Measurements from ENCODE around the gene BCL2L12.
"Not testable (repeated sequence)": the region's sequence is repeated elsewhere in the genome, so short reads cannot be mapped to it uniquely, and the experiment has no call there.

Gene BCL2L12

GRCh38 chr19:49665351-49666119 lies at the start of gene BCL2L12, which contains the start of gene IRF3:
BCL2L12 (plus strand) TSS chr19:49665933; CDS start chr19:49666693, 760 bp downstream.
IRF3 (minus strand) TSS chr19:49665857; CDS start chr19:49664838, 1,019 bp downstream.
- Histone ChIP-seq H3K36me3 (ENCODE audit: control insufficient read depth, insufficient read depth, low read length) (peaks cover 55% of the 10 kb centered on the region), H3K4me3 (ENCODE audit: low read depth, low read length) (peak within 1 kb of the TSS; percentile 86), H3K9me3 (ENCODE audit: control insufficient read depth, insufficient read depth, low read length) (no peaks in the 10 kb centered on the region), H3K4me1 (ENCODE audit: control insufficient read depth, insufficient read depth, low read length) (no peaks in the 10 kb centered on the region), H3K27me3 (ENCODE audit: control insufficient read depth, insufficient read depth, low read length) (no peaks in the 10 kb centered on the region), H3K27ac (ENCODE audit: low read depth, low read length) (peak within 1 kb of the TSS; percentile 88), H3K9ac (ENCODE audit: low read depth, low read length) (peak within 1 kb of the TSS; percentile 81)

- Histone ChIP-seq H3K9me3 (ENCODE audit: control insufficient read depth, insufficient read depth, low read length) (no peaks in the 10 kb centered on the region), H3K27me3 (ENCODE audit: control insufficient read depth, insufficient read depth, low read length) (no peaks in the 10 kb centered on the region), H3K36me3 (ENCODE audit: control insufficient read depth, insufficient read depth, low read length) (peaks cover 73% of the 10 kb centered on the region), H3K4me1 (ENCODE audit: control insufficient read depth, insufficient read depth, low read length) (no peaks in the 10 kb centered on the region), H3K27ac (ENCODE audit: low read depth, low read length) (no peak overlapping the region), H3K9ac (ENCODE audit: low read depth, low read length) (no peak overlapping the region), H3K4me3 (ENCODE audit: low read depth, low read length) (no peak overlapping the region)
Measured at GRCh38 chr19:49616532-49616931, 49.2 kb upstream of the BCL2L12 start.

- H3K9ac ChIP-seq (ENCODE audit: low read depth, low read length), result no peak overlapping the region
- no peak overlapping the region for H3K27ac ChIP-seq (ENCODE audit: low read depth, low read length)
- no peak overlapping the region for H3K4me3 ChIP-seq (ENCODE audit: low read depth, low read length)
- no peaks in the 10 kb centered on the region for H3K9me3 ChIP-seq (ENCODE audit: control insufficient read depth, insufficient read depth, low read length)
- peaks cover 77% of the 10 kb centered on the region for H3K36me3 ChIP-seq (ENCODE audit: control insufficient read depth, insufficient read depth, low read length)
- no peaks in the 10 kb centered on the region for H3K27me3 ChIP-seq (ENCODE audit: control insufficient read depth, insufficient read depth, low read length)
- no peaks in the 10 kb centered on the region for H3K4me1 ChIP-seq (ENCODE audit: control insufficient read depth, insufficient read depth, low read length)
Measured at GRCh38 chr19:49616945-49617344, 48.8 kb upstream of the BCL2L12 start.

- not testable (repeated sequence) for H3K27me3 ChIP-seq (ENCODE audit: control insufficient read depth, insufficient read depth, low read length); H3K4me3 ChIP-seq (ENCODE audit: low read depth, low read length); H3K27ac ChIP-seq (ENCODE audit: low read depth, low read length); H3K4me1 ChIP-seq (ENCODE audit: control insufficient read depth, insufficient read depth, low read length); H3K9me3 ChIP-seq (ENCODE audit: control insufficient read depth, insufficient read depth, low read length); H3K9ac ChIP-seq (ENCODE audit: low read depth, low read length)
- peaks cover 75% of the 10 kb centered on the region for H3K36me3 ChIP-seq (ENCODE audit: control insufficient read depth, insufficient read depth, low read length)
Measured at GRCh38 chr19:49617860-49618259, 47.9 kb upstream of the BCL2L12 start.

- Histone ChIP-seq H3K4me1 (ENCODE audit: control insufficient read depth, insufficient read depth, low read length) (no peaks in the 10 kb centered on the region), H3K4me3 (ENCODE audit: low read depth, low read length) (no peak overlapping the region), H3K27ac (ENCODE audit: low read depth, low read length) (no peak overlapping the region), H3K27me3 (ENCODE audit: control insufficient read depth, insufficient read depth, low read length) (no peaks in the 10 kb centered on the region), H3K36me3 (ENCODE audit: control insufficient read depth, insufficient read depth, low read length) (peaks cover 45% of the 10 kb centered on the region), H3K9me3 (ENCODE audit: control insufficient read depth, insufficient read depth, low read length) (no peaks in the 10 kb centered on the region), H3K9ac (ENCODE audit: low read depth, low read length) (no peak overlapping the region)
Measured at GRCh38 chr19:49624967-49625910, 40.5 kb upstream of the BCL2L12 start.

DNA sequence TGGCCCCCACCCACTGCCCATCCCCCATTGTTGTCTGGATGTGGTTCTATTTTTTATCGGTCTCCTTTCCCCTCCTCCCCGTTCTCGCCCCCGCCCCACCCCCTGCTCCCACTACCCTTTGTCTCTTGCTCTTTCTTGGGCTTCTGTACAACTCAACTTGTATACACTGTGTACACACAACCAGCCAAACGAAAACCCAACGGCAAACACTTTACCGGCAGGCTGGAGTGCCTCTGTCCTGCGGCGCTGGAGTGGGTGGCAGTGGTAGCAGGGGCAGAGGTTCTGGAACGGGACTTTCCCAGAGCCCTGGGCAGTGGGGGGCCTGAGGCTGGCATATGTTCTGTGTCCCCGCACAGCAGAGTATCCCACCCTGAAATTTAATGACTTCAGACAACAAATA lies 39.5 kb upstream of the BCL2L12 start:
- H3K4me3 ChIP-seq (ENCODE audit: low read depth, low read length), result no peak overlapping the region
- H3K27me3 ChIP-seq (ENCODE audit: control insufficient read depth, insufficient read depth, low read length), result no peaks in the 10 kb centered on the region
- no peak overlapping the region for H3K27ac ChIP-seq (ENCODE audit: low read depth, low read length)
- no peak overlapping the region for H3K9ac ChIP-seq (ENCODE audit: low read depth, low read length)
- H3K9me3 ChIP-seq (ENCODE audit: control insufficient read depth, insufficient read depth, low read length), result no peaks in the 10 kb centered on the region
- peaks cover 5% of the 10 kb centered on the region; the same call in 1 of the 2 replicates for H3K4me1 ChIP-seq (ENCODE audit: control insufficient read depth, insufficient read depth, low read length)
- H3K36me3 ChIP-seq (ENCODE audit: control insufficient read depth, insufficient read depth, low read length), result peaks cover 41% of the 10 kb centered on the region

DNA sequence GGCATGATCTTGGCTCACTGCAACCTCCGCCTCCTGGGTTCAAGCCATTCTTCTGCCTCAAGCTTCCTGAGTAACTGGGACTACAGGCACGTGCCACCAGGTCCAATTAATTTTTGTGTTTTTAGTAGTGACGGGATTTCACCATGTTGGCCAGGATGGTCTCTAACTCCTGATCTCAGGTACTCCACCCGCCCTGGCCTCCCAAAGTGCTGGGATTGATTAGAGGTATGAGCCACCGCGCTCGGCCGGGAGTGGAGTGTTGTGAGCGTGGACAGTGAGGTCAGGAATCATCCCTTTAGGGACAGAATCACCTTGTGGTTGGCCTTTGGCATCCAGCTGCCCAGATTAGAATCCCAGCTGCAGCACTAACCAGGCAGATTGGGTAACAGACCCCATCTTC lies 36.1 kb upstream of the BCL2L12 start:
- H3K36me3 ChIP-seq (ENCODE audit: control insufficient read depth, insufficient read depth, low read length), result peaks cover 24% of the 10 kb centered on the region
- H3K9me3 ChIP-seq (ENCODE audit: control insufficient read depth, insufficient read depth, low read length), result no peaks in the 10 kb centered on the region
- H3K4me1 ChIP-seq (ENCODE audit: control insufficient read depth, insufficient read depth, low read length), result peaks cover 5% of the 10 kb centered on the region; the same call in 1 of the 2 replicates
- no peak overlapping the region for H3K27ac ChIP-seq (ENCODE audit: low read depth, low read length)
- H3K4me3 ChIP-seq (ENCODE audit: low read depth, low read length), result no peak overlapping the region
- no peaks in the 10 kb centered on the region for H3K27me3 ChIP-seq (ENCODE audit: control insufficient read depth, insufficient read depth, low read length)
- no peak overlapping the region for H3K9ac ChIP-seq (ENCODE audit: low read depth, low read length)

DNA sequence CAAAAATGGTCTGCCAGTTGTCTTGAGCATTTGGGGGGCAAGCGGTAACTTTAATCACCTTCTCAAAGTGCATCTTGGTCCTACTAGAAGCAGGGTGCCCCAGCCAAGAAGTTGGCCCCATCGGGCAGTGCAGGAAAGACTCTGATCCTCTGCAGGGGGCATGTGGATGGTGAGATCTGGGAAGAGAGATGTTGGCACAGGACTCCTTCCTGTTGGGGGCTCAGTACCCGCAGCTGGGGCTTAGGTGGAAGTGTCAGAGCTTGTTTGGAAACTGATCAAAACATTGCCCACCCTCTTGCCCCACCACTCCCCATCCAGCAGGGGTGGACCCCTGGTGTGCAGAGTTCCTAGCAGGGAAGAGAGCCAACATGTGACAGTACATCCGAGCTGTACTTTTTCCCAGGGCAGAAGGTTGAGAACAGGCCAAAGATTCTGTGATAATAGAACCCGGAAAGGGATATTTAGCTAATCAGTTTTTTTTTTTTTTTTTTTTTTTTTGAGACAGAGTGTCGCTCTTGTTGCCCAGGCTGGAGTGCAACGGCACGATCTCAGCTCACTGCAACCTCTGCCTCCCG lies 34.6 kb upstream of the BCL2L12 start:
- Histone ChIP-seq H3K4me1 (ENCODE audit: control insufficient read depth, insufficient read depth, low read length) (peaks cover 5% of the 10 kb centered on the region; the same call in 1 of the 2 replicates), H3K27ac (ENCODE audit: low read depth, low read length) (no peak overlapping the region), H3K36me3 (ENCODE audit: control insufficient read depth, insufficient read depth, low read length) (peaks cover 16% of the 10 kb centered on the region)

DNA sequence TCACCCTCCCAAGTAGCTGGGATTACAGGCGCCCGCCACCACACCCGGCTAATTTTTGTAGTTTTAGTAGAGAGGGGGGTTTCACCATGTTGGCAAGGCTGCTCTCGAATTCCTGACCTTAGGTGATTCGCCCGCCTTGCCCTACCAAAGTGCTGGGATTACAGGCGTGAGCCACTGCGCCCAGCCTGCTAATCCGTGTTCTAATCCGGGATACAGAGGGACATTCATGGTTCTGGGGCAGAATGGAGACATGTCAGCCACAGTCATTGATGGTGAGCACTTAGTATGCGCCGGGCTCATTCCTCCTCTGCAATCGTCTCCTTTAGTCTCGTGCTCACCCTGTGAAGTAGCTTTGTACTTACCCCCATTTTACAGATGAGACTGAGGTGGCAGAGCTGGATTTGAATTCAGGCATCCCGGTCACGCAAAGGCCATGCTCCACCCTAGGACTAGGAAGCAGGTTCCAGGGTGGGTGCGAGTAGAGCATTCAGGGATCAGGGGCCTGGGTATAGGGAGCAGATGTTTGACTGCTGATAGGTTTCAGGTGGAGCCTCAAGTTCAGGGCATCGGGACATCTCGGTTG lies 34.0 kb upstream of the BCL2L12 start:
- Histone ChIP-seq H3K9ac (ENCODE audit: low read depth, low read length) (no peak overlapping the region), H3K27ac (ENCODE audit: low read depth, low read length) (no peak overlapping the region), H3K27me3 (ENCODE audit: control insufficient read depth, insufficient read depth, low read length) (no peaks in the 10 kb centered on the region), H3K9me3 (ENCODE audit: control insufficient read depth, insufficient read depth, low read length) (no peaks in the 10 kb centered on the region), H3K4me3 (ENCODE audit: low read depth, low read length) (no peak overlapping the region), H3K36me3 (ENCODE audit: control insufficient read depth, insufficient read depth, low read length) (peaks cover 11% of the 10 kb centered on the region), H3K4me1 (ENCODE audit: control insufficient read depth, insufficient read depth, low read length) (peaks cover 5% of the 10 kb centered on the region; the same call in 1 of the 2 replicates)

More for the DNA sequence above, 34.6 kb upstream of the BCL2L12 start:
- H3K4me3 ChIP-seq (ENCODE audit: low read depth, low read length), result no peak overlapping the region
- H3K27me3 ChIP-seq (ENCODE audit: control insufficient read depth, insufficient read depth, low read length), result no peaks in the 10 kb centered on the region
- H3K9me3 ChIP-seq (ENCODE audit: control insufficient read depth, insufficient read depth, low read length), result no peaks in the 10 kb centered on the region
- no peak overlapping the region for H3K9ac ChIP-seq (ENCODE audit: low read depth, low read length)

DNA sequence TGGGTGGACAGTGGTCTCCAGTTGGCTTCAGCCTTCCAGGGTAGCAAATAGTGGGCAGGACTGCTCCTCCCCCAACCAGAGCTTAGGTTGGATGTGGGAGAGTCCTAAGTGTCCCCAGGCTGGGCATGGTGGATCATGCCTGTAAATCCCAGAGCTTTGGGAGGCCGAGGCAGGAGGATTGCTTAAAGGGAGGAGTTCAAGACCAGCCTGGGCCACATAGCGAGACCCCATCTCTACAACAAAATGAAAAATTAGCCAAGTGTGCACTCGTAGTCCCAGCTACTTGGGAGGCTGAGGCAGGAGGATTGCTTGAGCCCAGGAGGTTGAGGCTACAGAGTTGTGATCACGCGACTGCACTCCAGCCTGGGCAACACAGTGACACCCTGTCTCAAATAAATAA lies 33.2 kb upstream of the BCL2L12 start:
- Histone ChIP-seq H3K4me3 (ENCODE audit: low read depth, low read length) (no peak overlapping the region), H3K27me3 (ENCODE audit: control insufficient read depth, insufficient read depth, low read length) (no peaks in the 10 kb centered on the region), H3K4me1 (ENCODE audit: control insufficient read depth, insufficient read depth, low read length) (peaks cover 5% of the 10 kb centered on the region; the same call in 1 of the 2 replicates), H3K9ac (ENCODE audit: low read depth, low read length) (no peak overlapping the region), H3K9me3 (ENCODE audit: control insufficient read depth, insufficient read depth, low read length) (no peaks in the 10 kb centered on the region), H3K36me3 (ENCODE audit: control insufficient read depth, insufficient read depth, low read length) (0 out of 2 replicates have a peak, but pooled peaks cover 3% of the 10 kb centered on the region), H3K27ac (ENCODE audit: low read depth, low read length) (no peak overlapping the region)

Data from HUES48 (cell line).